HG03103 (cell line): ENCODE data around the gene DLG2.

Experiments
- ATAC-seq: cut with Tn5 transposase; IDR thresholded peaks from one replicate; pipeline ENCODE4 v1.9.1; 2021; ENCODE audit warnings: low read depth; ENCODE audit not compliant: unreplicated experiment

The DLG2 gene

GRCh38 chr11:84947070-84947469 is 680.1 kb downstream of the DLG2 start:
- ATAC-seq = no peak

GRCh38 chr11:84930863-84931262 is 696.3 kb downstream of the DLG2 start:
- no peak for ATAC-seq

- ATAC-seq = no peak
Observed at GRCh38 chr11:84929738-84930137, 697.4 kb downstream of the DLG2 start.

GRCh38 chr11:84924154-84924692 is 702.9 kb downstream of the DLG2 start:
- ATAC-seq = no peak

- no peak for ATAC-seq
Observed at GRCh38 chr11:84923489-84923888, 703.7 kb downstream of the DLG2 start.

GRCh38 chr11:84922836-84923235 is 704.3 kb downstream of the DLG2 start:
- no peak for ATAC-seq

- no peak for ATAC-seq
Observed at GRCh38 chr11:84922212-84922805, 704.8 kb downstream of the DLG2 start.

GRCh38 chr11:84914511-84914910 is 712.6 kb downstream of the DLG2 start:
- ATAC-seq = no peak

GRCh38 chr11:84909740-84910139 is 717.4 kb downstream of the DLG2 start:
- ATAC-seq = no peak

GRCh38 chr11:84906995-84907394 is 720.1 kb downstream of the DLG2 start:
- no peak for ATAC-seq

- no peak for ATAC-seq
Observed at GRCh38 chr11:84905411-84905810, 721.7 kb downstream of the DLG2 start.

- ATAC-seq = no peak
Observed at GRCh38 chr11:84902445-84902844, 724.7 kb downstream of the DLG2 start.

- ATAC-seq = no peak
Observed at GRCh38 chr11:84901991-84902390, 725.2 kb downstream of the DLG2 start.

- ATAC-seq = peak; percentile 66
Observed at GRCh38 chr11:84899740-84900139, 727.4 kb downstream of the DLG2 start.

- ATAC-seq = no peak
Observed at GRCh38 chr11:84899134-84899533, 728.0 kb downstream of the DLG2 start.

- ATAC-seq = no peak
Observed at GRCh38 chr11:84894666-84895065, 732.5 kb downstream of the DLG2 start.

GRCh38 chr11:84890676-84891075 is 736.5 kb downstream of the DLG2 start:
- ATAC-seq = no peak

- ATAC-seq = no peak
Observed at GRCh38 chr11:84889556-84889955, 737.6 kb downstream of the DLG2 start.

GRCh38 chr11:84887055-84887629 is 740.0 kb downstream of the DLG2 start:
- ATAC-seq = no peak

GRCh38 chr11:84886344-84886743 is 740.8 kb downstream of the DLG2 start:
- no peak for ATAC-seq

- ATAC-seq = no peak
Observed at GRCh38 chr11:84884836-84885235, 742.3 kb downstream of the DLG2 start.

GRCh38 chr11:84882056-84882455 is 745.1 kb downstream of the DLG2 start:
- ATAC-seq = no peak
